ENCODE results near the gene LYPD8. TPM values are rescaled to one million over a fixed set of nuclear protein-coding genes. Genes with fewer than 3 reads are reported as not detected.

The LYPD8 gene
- total RNA-seq, 4 donors from 2014 or later, result 0.57 TPM; not detected in 3

DNA sequence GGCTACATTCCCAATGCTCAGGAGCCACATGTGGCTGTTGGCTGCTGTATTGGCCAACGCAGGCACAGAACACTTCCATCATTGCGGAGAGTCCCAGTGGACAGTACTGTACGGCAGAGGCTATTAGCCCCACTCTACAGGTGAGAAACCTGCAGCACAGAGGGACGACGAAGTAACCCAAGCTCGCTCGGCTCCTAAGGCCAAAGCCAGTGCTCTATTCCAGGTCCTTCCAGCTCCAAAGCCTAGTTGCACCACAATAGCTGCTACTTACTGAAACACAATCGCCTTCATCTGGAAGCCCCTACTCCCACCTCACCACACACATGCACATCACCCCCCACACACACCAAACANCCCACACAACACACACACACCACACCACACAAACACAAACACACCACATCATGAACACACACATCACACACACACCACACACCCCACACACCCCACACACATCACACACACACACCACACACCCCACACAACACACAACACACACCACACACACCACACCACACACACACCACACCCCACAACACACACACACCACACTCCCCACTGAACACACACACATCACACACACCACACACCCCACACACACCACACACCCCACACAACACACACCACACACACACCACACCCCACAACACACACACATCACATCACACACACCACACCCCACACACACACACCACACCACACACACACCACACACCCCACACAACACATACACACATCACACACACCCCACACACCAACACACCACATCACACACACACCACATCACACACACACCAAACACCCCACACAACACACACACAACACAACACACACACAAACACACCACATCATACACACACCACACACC lies 3.2 kb downstream of the LYPD8 start:
- Histone ChIP-seq H3K9me3 (no peaks in the 10 kb centered on the region), H3K27ac (replicated peaks in 1 of 4) (no peak overlapping the region), H3K4me3 (no peak overlapping the region), H3K4me1 (no peaks in the 10 kb centered on the region), H3K27me3 (no peaks in the 10 kb centered on the region), H3K36me3 (no peaks in the 10 kb centered on the region)
- TF ChIP-seq, protein P1, sequence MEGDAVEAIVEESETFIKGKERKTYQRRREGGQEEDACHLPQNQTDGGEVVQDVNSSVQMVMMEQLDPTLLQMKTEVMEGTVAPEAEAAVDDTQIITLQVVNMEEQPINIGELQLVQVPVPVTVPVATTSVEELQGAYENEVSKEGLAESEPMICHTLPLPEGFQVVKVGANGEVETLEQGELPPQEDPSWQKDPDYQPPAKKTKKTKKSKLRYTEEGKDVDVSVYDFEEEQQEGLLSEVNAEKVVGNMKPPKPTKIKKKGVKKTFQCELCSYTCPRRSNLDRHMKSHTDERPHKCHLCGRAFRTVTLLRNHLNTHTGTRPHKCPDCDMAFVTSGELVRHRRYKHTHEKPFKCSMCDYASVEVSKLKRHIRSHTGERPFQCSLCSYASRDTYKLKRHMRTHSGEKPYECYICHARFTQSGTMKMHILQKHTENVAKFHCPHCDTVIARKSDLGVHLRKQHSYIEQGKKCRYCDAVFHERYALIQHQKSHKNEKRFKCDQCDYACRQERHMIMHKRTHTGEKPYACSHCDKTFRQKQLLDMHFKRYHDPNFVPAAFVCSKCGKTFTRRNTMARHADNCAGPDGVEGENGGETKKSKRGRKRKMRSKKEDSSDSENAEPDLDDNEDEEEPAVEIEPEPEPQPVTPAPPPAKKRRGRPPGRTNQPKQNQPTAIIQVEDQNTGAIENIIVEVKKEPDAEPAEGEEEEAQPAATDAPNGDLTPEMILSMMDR (IDR thresholded peaks at IDR 0.05), result no peak
- TF ChIP-seq POLR2AphosphoS5 (IDR thresholded peaks at IDR 0.05) (no peak), EP300 (IDR thresholded peaks at IDR 0.05) (no peak), POLR2A (IDR thresholded peaks at IDR 0.05; ENCODE audit: low read depth) (no peak)
- WGBS, result 77% methylated on average over 6 of the region's 8 CpGs
- intact Hi-C loops (cut with DNase I), result no loop called here
- DNase-seq (ENCODE audit: extremely low spot score), result no peak

DNA sequence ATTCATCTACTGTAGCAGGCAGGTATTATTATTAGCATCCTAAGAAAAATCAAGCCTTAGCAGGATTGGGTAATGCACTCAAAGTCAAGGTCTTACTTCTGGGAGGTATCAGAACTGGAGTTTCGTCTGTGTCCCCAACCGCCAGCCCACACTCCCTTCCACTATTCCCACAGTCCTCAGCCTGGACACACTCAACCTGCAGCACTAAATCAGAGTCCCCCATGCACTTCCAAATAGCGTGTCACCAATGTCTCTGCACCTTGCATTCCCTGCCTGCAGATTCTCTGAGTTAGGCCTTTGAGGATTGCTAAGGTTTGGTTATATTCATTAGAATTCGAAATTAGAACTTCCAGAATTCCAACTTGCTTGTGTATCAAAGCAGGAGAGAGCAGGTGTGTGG lies 3.9 kb downstream of the LYPD8 start:
- H3K9me3 ChIP-seq, result no peaks in the 10 kb centered on the region
- no peak for TF ChIP-seq POLR2A (IDR thresholded peaks at IDR 0.05; ENCODE audit: low read depth)
- TF ChIP-seq, protein P1 (IDR thresholded peaks at IDR 0.05), result no peak
- TF ChIP-seq EP300 (IDR thresholded peaks at IDR 0.05), result no peak
- no peak for TF ChIP-seq POLR2AphosphoS5 (IDR thresholded peaks at IDR 0.05)
- H3K4me1 ChIP-seq, result no peaks in the 10 kb centered on the region
- no peak for DNase-seq (ENCODE audit: extremely low spot score)
- intact Hi-C loops (cut with DNase I), result no loop called here
- H3K4me3 ChIP-seq, result no peak overlapping the region
- WGBS, result 84% methylated on average over 4 of the region's 4 CpGs
- H3K27me3 ChIP-seq, result no peaks in the 10 kb centered on the region
- no peak overlapping the region for H3K27ac ChIP-seq (replicated peaks in 1 of 4)
- H3K36me3 ChIP-seq, result no peaks in the 10 kb centered on the region

DNA sequence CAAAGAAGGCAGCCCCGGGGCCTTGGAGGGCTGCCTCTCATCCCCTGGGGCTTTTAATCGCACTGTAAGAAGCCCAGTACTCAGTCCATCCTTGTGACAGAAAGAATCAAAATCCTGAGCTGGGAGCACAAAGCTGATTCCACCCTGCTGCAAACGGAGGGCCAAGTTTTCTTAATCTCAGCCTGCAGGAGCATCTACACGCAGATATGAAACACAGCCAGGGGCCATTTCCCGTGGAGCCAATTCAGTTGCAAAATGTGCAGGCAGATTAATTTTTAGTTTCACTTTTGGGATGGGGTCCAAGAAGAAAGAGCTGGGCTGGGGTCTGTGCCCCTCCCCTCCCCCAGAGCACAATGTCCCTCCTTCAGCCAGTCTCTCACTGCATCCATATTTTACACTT lies 4.4 kb downstream of the LYPD8 start:
- intact Hi-C loops (cut with DNase I), result no loop called here
- Histone ChIP-seq H3K4me1 (no peaks in the 10 kb centered on the region), H3K9me3 (no peaks in the 10 kb centered on the region), H3K36me3 (no peaks in the 10 kb centered on the region), H3K4me3 (no peak overlapping the region), H3K27me3 (no peaks in the 10 kb centered on the region), H3K27ac (replicated peaks in 1 of 4) (no peak overlapping the region)
- DNase-seq (ENCODE audit: extremely low spot score), result no peak
- no CpG with 5 or more reads among the region's 5 CpGs for WGBS
- TF ChIP-seq POLR2AphosphoS5 (IDR thresholded peaks at IDR 0.05), result no peak
- TF ChIP-seq EP300 (IDR thresholded peaks at IDR 0.05), result no peak
- TF ChIP-seq, protein P1 (IDR thresholded peaks at IDR 0.05), result no peak
- no peak for TF ChIP-seq POLR2A (IDR thresholded peaks at IDR 0.05; ENCODE audit: low read depth)

DNA sequence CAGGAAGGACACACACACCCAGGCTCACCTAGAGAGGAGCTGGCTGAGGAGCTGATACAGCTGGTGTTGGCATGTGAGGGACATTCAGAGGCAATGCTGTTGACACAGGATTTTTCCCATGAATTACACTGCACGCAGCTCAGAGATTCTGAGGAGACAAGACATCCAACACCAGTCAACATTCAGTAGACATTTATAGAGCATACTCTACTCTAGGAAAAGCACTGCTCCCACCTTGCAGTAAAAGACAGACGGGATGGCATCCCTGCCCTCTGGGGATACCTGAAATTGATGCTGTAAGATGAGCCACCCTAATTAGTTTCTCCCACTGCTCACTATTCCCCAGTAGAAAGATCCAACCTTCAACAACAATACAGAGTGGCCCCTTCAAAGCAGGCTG lies 5.1 kb downstream of the LYPD8 start:
- Histone ChIP-seq H3K27me3 (no peaks in the 10 kb centered on the region), H3K9me3 (no peaks in the 10 kb centered on the region), H3K27ac (replicated peaks in 1 of 4) (no peak overlapping the region), H3K4me1 (no peaks in the 10 kb centered on the region), H3K4me3 (no peak overlapping the region), H3K36me3 (no peaks in the 10 kb centered on the region)
- intact Hi-C loops (cut with DNase I), result no loop called here
- TF ChIP-seq POLR2A (IDR thresholded peaks at IDR 0.05; ENCODE audit: low read depth) (no peak), POLR2AphosphoS5 (IDR thresholded peaks at IDR 0.05) (no peak), EP300 (IDR thresholded peaks at IDR 0.05) (no peak)
- TF ChIP-seq, protein P1 (IDR thresholded peaks at IDR 0.05), result no peak
- WGBS, result no CpG with 5 or more reads among the region's 2 CpGs
- no peak for DNase-seq (ENCODE audit: extremely low spot score)
